GM19099 (cell line): ENCODE data around the gene KDM3B.

Experiments
- POLR2A ChIP-seq: IDR thresholded peaks from 3 replicates; pipeline ENCODE4 v1.6.1; 2011; ENCODE audit warnings: low read depth; ENCODE audit not compliant: insufficient read length; ENCODE audit errors: extremely low read depth

KDM3B gene

DNA sequence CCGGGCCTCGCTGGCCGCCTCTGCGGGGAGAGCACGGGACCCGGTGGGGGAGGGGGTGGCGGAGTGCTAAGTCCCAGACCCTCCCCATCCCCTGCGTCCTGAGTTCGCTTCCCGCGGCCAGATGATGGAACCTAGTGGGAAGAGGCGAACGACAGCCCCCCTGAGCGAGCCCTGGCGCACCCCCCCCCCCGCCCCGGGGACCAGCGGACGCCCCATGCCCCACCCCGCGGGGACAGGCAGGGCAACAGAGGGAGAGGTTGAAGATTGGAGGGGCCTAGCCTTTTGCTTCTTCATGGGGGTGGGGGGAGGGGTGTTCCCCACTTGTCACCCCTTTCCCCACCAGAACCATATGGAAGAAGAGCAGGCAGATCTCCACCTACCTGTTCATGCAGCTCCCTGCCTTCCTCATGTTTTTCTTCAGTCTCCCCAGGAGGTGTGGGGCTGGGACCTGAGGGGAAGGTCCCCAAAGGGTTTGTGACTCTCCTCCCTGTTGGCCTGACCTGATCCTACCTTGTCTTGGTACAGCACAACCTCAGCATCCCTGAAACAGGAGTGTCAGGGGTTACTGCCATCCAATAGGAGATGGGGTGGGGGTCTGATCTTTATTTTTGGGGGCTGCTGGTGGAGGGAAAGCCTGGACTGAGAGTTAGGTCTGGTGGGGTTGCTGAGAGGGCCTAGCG lies 13.9 kb upstream of the KDM3B start:
- no peak for TF ChIP-seq POLR2A

DNA sequence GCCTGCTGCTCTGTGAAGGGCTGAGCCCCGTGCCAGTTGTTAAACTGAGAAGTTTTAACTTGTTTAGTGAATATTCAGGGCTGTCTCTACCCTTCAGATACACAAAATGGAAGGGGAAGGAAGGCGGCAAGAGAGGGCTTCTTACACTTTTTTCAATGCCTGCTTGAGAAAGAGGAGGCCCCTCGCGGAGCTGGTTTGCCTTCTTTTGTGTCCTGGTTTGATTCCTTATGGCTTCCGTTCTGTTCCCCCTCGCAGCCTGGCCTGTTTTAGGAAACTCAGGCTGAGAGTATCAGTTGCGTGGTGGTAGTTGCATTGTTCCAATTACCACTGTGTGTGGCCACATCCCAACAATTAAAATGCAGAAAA lies 13.4 kb upstream of the KDM3B start:
- TF ChIP-seq POLR2A = no peak

DNA sequence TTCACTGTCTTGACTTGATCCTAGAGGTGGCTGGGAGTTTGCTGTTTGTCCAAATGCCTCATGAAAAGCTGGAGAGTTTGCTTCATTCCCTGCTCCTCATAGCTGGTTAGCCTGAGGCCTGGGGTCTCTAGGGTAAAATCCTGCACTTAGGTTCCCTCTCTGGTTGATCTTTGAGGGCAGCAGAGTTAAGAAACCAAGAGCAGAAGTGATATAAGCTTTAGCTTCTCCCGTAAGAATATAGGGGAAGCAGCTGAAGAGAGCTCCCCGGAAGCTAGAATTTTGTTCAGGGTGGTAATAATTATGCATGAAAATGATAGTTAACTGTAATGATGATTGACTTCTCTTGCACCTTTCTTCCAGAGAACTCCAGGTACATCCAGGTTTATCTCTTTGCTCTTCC lies 13.0 kb upstream of the KDM3B start:
- TF ChIP-seq POLR2A = no peak

DNA sequence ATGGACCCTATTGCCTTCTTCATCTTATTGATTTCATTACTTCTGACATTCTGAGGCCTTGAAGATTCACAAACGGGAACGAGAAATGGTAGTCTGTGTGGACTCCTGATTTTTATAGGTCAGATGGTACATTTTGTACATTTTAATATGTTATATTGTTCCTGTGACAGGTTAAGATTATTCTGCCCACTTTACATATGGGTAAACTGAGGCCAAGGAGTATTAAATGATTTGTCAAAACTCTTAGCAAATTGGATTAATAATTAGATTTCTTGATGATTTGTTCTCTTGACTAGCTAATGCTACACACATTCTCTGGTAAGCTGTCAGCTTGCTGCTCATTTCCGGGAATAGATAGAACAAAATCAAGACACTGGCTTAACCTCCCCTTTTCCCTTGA lies 12.5 kb upstream of the KDM3B start:
- TF ChIP-seq POLR2A = no peak

DNA sequence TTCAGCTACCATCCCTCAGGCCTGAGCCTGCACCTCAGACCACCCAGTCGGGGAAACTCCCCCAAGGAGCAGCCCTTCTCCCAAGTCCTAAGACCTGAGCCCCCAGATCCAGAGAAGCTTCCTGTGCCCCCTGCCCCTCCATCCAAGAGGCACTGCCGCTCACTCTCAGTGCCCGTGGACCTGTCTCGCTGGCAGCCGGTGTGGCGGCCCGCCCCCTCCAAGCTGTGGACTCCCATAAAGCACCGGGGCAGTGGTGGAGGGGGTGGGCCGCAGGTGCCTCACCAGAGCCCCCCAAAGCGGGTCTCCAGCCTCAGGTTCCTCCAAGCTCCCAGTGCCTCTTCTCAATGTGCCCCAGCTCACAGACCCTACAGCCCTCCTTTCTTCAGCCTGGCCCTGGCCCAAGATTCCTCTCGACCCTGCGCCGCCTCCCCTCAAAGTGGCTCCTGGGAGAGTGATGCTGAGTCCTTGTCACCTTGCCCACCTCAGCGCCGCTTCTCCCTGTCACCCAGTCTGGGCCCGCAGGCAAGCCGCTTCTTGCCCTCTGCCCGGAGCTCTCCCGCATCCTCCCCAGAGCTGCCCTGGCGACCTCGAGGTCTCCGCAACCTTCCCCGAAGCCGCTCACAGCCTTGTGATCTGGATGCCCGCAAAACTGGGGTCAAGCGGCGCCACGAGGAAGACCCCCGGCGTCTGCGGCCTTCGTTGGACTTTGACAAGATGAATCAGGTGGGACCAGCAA lies 7.4 kb upstream of the KDM3B start:
- TF ChIP-seq POLR2A = no peak

DNA sequence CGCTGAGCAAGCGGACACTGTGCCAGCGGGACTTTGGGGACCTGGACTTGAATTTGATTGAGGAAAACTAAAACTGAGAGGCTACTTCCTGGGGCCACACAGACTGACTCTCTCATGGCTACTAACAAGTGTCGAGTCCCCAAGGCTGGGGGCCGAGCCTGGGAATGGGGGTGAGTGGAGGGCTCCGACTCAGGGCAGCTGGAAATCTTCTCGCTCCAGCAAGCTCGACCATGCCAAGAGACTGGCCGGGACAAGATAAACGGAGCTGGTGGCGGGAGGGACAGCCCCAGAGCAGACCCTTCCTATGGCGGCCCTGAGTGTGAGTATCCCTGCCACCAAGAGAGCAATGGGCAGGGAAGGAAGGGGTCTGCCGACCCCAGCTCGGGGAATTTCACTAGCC lies 5.6 kb upstream of the KDM3B start:
- TF ChIP-seq POLR2A = no peak

DNA sequence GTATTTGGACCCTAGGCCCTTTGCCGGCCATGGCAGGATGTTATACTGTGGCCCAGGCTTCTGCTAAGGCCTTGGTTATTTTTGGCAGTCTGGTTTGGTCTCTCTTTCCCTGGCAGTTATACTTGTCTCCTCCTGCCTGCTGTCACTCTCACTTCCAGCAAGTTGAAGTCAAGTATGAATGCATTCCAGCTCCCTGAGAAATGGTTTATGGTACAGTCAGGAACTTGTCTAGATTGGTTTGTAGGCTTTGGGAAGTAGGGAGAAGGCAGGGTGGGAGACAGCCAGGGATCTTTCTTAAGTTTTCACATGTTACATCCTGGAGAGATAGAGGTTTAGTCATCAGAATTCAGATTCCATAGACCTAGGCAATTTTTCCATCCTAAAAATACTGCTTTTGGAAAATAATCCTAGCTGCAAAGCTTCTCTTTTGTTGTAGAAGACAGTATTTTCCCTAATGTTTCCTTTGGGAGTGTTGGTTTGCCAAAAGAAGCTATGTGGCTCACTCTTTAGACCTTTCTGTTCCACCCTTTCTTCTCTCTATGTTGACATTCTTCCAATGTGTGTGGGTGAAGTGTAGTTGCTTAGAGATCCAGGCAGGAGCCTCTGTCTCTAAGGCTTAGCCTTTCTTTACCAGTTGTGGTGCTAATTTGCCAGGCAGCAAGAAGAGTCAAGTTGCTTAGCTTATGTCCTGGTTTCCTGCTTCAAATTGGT lies 2.5 kb upstream of the KDM3B start:
- no peak for TF ChIP-seq POLR2A

DNA sequence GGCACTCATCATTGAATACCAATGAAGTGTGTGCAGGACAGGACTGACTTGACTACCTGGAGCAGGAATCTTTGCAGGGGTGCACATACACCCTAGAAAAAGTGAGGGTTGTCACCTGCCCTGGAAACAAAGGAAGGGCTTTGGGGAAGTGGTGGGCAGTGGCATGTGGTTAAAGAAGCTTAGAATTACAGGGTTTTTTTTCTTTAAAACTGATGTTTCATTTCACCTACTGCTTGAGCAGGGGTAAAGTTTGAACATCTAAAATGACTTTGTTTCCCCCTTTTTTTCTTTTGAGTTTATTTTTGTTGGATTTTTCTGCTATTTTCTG lies 2.0 kb upstream of the KDM3B start:
- no peak for TF ChIP-seq POLR2A

DNA sequence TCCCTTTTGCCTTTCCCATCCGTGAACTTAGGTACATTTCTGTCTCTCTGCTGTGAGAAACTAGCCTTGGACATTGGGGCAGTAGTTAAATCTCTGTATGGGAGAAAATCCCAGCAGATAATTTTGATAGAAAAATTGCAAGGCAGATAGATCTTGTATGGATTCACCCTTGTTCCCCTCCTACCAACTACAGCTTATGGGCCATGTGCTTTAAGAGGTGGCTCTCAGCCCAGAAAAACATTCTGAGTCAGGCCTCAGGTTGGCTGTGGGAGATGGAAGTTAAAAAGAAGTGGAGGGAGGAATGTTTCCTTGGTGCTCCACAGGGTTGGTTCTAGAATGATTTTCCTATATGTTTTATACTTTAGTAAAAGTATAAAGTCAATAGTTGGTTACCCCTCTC lies 1.4 kb upstream of the KDM3B start:
- TF ChIP-seq POLR2A = no peak

DNA sequence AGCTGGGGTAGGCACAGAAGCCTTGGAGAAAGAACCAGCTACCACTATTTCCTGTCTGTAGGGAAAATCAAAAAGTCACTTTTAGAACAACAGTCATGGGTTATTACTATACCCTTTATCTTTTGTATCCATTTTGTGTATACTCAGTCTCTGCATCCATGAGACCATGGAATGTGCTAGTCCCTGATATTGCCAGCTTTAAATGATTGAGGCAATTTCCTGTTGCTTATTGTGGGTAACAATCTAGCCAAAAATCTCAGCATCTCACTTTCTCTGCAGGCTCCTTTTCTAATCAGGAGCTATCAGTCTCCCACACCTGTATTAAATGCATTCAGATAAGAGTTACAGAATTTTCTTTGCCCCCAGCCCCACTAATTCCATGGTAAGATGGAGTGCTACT lies 968 bp upstream of the KDM3B start:
- no peak for TF ChIP-seq POLR2A

DNA sequence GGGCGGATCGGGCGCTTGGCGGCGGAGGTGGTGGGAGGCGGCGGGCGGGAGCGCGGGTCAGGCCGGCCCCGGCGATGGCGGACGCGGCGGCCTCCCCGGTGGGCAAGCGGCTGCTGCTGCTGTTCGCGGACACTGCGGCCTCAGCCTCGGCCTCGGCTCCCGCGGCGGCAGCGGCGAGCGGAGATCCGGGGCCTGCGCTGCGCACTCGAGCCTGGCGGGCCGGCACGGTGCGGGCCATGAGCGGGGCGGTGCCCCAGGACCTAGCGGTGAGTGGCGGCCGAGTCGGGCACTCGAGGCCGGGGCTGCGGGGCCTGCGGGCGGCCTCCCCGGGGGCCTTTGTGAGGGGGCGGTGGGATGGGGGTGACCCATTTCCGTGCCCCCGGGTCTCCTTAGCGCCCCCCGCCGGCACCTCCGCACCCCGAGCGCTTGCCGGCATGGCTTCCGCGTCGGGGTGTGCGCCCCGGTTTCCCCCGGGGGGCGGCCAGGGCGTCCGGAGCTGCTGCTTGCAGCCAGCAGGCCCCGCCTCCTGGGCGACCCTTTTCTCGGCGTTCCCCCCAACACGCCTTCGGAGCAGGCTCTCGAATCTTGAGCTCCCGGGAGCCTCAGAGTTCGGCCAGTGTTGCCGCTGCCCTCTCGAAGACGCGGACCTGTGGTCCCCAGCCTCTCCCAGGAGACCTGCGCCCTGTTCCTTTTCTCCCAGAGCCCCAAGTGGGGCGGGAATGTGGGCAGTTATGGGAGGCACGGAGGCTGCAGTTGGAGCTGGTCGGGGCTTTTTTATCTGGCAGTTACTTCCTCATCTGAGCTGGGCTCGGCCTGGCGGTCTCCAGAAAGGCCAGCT lies 456 bp downstream of the KDM3B start:
- TF ChIP-seq POLR2A = peak; percentile 47

DNA sequence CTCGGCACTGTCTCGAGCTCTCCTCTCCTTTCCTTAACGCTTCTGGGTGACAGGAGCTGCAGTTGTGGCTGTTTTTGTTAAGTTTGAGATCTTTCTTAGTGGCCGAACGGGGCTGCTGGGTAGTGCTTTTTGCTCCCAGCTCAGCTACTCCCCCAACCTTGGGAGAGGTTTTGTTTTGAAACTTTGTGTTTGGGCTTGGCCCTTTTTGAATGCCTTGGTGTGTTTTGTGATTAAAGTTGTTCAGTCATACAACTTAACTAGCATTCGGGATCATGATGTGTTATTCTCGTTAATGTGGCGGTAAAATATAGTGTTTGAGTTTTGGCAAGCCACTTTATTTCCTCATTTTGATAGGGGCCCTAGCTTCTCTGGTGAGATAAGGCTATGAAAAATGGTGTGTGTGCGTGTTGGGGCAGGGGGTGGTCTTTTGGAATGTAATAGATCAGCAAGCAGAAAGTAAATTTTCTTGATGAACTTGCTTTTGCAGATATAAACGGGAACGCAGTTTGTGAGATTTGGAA lies 1.1 kb downstream of the KDM3B start:
- TF ChIP-seq POLR2A = no peak

DNA sequence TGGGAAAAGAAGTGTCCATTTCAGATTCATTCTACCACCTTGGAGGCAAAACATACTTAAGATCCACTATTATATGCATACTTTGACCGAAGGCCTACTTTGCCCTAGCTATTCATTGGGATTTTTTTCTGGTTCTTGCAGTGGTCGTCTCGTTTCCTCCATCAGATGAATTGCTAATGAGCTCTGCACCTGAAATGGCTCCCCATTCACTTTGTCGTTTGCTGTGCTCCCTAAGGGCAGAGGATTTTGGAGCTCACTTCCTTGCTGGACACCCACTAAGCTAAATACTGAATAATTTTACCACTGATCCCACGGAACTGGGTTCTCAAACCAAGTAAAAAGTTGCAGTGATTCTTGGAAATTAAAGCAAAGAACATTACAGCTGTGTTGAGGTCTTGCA lies 1.9 kb downstream of the KDM3B start:
- no peak for TF ChIP-seq POLR2A

DNA sequence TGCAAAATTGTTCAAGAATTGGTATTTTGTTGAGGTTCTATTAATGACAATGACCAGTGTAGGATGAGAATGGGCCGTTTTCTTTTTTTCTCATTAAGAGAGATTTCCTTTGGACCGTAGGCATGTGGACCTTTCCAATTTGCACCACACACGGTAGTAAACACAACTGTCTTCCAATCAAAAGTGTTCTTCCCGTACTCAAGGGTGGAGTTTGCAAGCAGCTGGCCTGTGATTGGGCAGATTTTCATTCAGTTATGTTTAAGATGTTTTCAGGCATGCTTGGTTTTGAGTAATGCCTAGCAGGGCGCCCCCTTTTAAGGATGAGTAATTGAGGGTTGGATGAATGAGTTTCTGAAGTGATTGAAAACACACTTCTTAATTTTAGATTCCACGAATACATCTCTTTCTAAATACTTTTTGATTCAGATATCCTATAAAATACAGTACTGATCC lies 2.5 kb downstream of the KDM3B start:
- no peak for TF ChIP-seq POLR2A

DNA sequence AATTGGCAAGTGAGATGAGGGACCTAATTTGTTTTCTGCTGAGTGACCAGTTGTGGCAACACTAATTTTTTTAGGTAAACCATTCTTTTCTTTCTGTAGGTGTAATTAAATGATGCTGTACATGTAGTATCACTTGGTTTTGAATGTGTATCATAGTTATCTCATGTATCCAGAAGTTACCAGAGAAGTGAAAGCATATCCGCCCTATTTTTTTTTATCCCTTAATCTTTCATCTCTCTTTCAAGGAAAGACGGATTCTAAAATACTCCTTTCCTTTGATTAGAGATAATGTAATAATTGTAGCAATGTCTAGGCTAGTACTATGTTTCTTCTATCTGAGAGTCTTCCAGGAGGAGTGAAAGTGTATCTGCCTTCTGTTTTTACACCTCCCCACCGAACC lies 7.1 kb downstream of the KDM3B start:
- TF ChIP-seq POLR2A = no peak
